Endothelial cell of umbilical vein (primary cell): ENCODE results near the gene EML1.

ENCODE experiments used
- EZH2 ChIP-seq: IDR thresholded peaks from 2 replicates; pipeline ENCODE4 v1.6.1; 2012; ENCODE audit warnings: borderline replicate concordance, low read depth, mild to moderate bottlenecking, moderate library complexity, low read length, inconsistent platforms; ENCODE audit not compliant: severe bottlenecking
- MAX ChIP-seq: IDR thresholded peaks from 2 replicates; pipeline ENCODE4 v1.6.1; 2011; ENCODE audit not compliant: insufficient read depth, insufficient read length
- MYC ChIP-seq: IDR thresholded peaks from one replicate; pipeline ENCODE4 v1.6.1; 2011; ENCODE audit warnings: mild to moderate bottlenecking, low read depth, low read length
- POLR2A ChIP-seq: IDR thresholded peaks from 2 replicates; pipeline ENCODE4 v1.6.1; 2012; ENCODE audit warnings: low read depth, mild to moderate bottlenecking, control low read depth, low read length
- POLR2AphosphoS5 ChIP-seq: IDR thresholded peaks from 2 replicates; pipeline ENCODE4 v1.6.1; 2012; ENCODE audit warnings: low read depth, mild to moderate bottlenecking, control low read depth, low read length, moderate library complexity; ENCODE audit not compliant: insufficient read depth
- TF ChIP-seq, protein P1 (sequence below), 2 donors: IDR thresholded peaks; 1 replicate in 1 of 2; 2 replicates in 1 of 2; pipeline ENCODE4 v1.5.1; 2011; ENCODE audit warnings: low read length in 2 of 2, mild to moderate bottlenecking in 2 of 2, moderate library complexity in 2 of 2, control low read depth in 1 of 2, inconsistent platforms in 1 of 2, low read depth in 1 of 2; ENCODE audit not compliant: insufficient read depth in 1 of 2; ENCODE audit errors: extremely low read depth in 1 of 2

- TF ChIP-seq, protein P1, sequence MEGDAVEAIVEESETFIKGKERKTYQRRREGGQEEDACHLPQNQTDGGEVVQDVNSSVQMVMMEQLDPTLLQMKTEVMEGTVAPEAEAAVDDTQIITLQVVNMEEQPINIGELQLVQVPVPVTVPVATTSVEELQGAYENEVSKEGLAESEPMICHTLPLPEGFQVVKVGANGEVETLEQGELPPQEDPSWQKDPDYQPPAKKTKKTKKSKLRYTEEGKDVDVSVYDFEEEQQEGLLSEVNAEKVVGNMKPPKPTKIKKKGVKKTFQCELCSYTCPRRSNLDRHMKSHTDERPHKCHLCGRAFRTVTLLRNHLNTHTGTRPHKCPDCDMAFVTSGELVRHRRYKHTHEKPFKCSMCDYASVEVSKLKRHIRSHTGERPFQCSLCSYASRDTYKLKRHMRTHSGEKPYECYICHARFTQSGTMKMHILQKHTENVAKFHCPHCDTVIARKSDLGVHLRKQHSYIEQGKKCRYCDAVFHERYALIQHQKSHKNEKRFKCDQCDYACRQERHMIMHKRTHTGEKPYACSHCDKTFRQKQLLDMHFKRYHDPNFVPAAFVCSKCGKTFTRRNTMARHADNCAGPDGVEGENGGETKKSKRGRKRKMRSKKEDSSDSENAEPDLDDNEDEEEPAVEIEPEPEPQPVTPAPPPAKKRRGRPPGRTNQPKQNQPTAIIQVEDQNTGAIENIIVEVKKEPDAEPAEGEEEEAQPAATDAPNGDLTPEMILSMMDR (IDR thresholded peaks at IDR 0.05; ENCODE audit: extremely low read depth in 1 of 2, insufficient read depth in 1 of 2, low read depth in 1 of 2, low read length in 2 of 2), result no peak
- TF ChIP-seq POLR2A (no peak), EZH2 (no peak), POLR2AphosphoS5 (no peak), MAX (no peak), MYC (no peak)
Observed at GRCh38 chr14:99945732-99946651, 152.8 kb downstream of the EML1 start.
